HG03066 (cell line): ENCODE measurements around the gene USP17L12.
"Not testable (repeated sequence)": the region's sequence is repeated elsewhere in the genome, so short reads cannot be mapped to it uniquely, and the experiment has no call there.

Experiments used
- ATAC-seq: cut with Tn5 transposase; IDR thresholded peaks from one replicate; pipeline ENCODE4 v1.9.1; 2021; ENCODE audit warnings: low read depth; ENCODE audit not compliant: unreplicated experiment

The USP17L12 gene, protein sequence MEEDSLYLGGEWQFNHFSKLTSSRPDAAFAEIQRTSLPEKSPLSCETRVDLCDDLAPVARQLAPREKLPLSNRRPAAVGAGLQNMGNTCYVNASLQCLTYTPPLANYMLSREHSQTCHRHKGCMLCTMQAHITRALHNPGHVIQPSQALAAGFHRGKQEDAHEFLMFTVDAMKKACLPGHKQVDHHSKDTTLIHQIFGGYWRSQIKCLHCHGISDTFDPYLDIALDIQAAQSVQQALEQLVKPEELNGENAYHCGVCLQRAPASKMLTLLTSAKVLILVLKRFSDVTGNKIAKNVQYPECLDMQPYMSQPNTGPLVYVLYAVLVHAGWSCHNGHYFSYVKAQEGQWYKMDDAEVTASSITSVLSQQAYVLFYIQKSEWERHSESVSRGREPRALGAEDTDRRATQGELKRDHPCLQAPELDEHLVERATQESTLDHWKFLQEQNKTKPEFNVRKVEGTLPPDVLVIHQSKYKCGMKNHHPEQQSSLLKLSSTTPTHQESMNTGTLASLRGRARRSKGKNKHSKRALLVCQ

DNA sequence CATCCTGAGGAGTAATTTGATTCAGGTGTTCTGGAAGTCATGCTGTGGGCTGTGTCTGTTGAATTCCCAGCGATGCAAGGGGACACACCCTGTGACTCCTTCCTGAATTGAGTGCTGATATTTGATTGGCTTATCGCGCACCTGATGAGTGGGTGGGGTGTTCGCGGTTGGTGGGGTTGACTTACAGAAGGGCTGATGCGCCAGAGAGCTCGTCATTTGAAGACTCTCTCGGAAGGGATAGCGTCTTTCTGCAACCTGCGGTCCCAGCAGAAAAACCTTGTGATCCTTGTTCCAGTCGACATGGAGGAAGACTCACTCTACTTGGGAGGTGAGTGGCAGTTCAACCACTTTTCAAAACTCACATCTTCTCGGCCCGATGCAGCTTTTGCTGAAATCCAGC is at the start of gene USP17L12:
Gene USP17L12 (plus strand): TSS at position 301 of the 400 bp plus-strand sequence. CDS start 0 bp downstream, at position 301.
- ATAC-seq, result not testable (repeated sequence)

DNA sequence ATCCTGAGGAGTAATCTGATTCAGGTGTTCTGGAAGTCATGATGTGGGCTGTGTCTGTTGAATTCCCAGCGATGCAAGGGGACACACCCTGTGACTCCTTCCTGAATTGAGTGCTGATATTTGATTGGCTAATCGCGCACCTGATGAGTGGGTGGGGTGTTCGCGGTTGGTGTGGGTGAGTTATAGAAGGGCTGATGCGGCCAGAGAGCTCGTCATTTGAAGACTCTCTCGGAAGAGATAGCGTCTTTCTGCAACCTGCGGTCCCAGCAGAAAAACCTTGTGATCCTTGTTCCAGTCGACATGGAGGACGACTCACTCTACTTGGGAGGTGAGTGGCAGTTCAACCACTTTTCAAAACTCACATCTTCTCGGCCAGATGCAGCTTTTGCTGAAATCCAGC is 9.6 kb upstream of the USP17L12 start, which contains the start of gene USP17L10:
Gene USP17L10 (plus strand): TSS at position 301 of the 400 bp plus-strand sequence. CDS start 0 bp downstream, at position 301.
- not testable (repeated sequence) for ATAC-seq

DNA sequence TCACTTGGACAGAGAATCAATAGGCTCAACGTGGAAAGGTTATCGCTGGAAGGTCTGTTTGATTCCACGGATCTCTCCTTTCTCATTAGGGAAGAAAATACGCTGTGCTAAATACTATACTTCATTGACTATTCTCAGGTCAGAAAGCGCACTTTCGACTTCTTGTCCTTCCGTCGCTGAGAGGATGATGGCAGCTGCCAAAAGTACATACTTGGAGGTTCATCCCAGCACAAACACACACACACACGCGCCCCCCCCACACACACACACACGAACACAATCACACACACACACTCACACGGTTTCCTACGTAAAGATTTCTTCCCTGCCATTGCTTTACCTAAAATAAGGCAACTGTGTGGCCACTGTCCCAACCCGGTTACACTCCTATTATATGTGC is 5.3 kb upstream of the USP17L12 start:
- ATAC-seq, result not testable (repeated sequence)

DNA sequence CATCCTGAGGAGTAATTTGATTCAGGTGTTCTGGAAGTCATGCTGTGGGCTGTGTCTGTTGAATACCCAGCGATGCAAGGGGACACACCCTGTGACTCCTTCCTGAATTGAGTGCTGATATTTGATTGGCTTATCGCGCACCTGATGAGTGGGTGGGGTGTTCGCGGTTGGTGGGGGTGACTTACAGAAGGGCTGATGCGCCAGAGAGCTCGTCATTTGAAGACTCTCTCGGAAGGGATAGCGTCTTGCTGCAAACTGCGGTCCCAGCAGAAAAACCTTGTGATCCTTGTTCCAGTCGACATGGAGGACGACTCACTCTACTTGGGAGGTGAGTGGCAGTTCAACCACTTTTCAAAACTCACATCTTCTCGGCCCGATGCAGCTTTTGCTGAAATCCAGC is 4.8 kb upstream of the USP17L12 start, which contains the start of gene USP17L11:
Gene USP17L11 (plus strand): TSS at position 301 of the 400 bp plus-strand sequence. CDS start 0 bp downstream, at position 301.
- not testable (repeated sequence) for ATAC-seq

DNA sequence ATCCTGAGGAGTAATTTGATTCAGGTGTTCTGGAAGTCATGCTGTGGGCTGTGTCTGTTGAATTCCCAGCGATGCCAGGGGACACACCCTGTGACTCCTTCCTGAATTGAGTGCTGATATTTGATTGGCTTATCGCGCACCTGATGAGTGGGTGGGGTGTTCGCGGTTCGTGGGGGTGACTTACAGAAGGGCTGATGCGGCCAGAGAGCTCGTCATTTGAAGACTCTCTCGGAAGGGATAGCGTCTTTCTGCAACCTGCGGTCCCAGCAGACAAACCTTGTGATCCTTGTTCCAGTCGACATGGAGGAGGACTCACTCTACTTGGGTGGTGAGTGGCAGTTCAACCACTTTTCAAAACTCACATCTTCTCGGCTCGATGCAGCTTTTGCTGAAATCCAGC is 4.6 kb downstream of the USP17L12 start, which contains the start of gene USP17L13:
Gene USP17L13 (plus strand): TSS at position 301 of the 400 bp plus-strand sequence. CDS start 0 bp downstream, at position 301.
- ATAC-seq, result not testable (repeated sequence)

DNA sequence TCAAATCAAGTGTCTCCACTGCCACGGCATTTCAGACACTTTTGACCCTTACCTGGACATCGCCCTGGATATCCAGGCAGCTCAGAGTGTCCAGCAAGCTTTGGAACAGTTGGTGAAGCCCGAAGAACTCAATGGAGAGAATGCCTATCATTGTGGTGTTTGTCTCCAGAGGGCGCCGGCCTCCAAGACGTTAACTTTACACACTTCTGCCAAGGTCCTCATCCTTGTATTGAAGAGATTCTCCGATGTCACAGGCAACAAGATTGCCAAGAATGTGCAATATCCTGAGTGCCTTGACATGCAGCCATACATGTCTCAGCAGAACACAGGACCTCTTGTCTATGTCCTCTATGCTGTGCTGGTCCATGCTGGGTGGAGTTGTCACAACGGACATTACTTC is 10.3 kb downstream of the USP17L12 start:
- not testable (repeated sequence) for ATAC-seq

DNA sequence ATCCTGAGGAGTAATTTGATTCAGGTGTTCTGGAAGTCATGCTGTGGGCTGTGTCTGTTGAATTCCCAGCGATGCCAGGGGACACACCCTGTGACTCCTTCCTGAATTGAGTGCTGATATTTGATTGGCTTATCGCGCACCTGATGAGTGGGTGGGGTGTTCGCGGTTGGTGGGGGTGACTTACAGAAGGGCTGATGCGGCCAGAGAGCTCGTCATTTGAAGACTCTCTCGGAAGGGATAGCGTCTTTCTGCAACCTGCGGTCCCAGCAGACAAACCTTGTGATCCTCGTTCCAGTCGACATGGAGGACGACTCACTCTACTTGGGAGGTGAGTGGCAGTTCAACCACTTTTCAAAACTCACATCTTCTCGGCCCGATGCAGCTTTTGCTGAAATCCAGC is 14.1 kb downstream of the USP17L12 start, which contains the start of gene USP17L15:
Gene USP17L15 (plus strand): TSS at position 301 of the 400 bp plus-strand sequence. CDS start 0 bp downstream, at position 301.
- ATAC-seq, result not testable (repeated sequence)

DNA sequence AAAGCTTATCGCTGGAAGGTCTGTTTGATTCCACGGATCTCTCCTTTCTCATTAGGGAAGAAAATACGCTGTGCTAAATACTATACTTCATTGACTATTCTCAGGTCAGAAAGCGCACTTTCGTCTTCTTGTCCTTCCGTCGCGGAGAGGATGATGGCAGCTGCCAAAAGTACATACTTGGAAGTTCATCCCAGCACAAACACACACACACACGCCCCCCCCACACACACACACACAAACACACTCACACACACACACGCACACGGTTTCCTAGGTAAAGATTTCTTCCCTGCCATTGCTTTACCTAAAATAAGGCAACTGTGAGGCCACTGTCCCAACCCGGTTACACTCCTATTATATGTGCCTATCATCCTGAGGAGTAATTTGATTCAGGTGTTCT is 18.5 kb downstream of the USP17L12 start:
- not testable (repeated sequence) for ATAC-seq

DNA sequence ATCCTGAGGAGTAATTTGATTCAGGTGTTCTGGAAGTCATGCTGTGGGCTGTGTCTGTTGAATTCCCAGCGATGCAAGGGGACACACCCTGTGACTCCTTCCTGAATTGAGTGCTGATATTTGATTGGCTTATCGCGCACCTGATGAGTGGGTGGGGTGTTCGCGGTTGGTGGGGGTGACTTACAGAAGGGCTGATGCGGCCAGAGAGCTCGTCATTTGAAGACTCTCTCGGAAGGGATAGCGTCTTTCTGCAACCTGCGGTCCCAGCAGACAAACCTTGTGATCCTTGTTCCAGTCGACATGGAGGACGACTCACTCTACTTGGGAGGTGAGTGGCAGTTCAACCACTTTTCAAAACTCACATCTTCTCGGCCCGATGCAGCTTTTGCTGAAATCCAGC is 23.6 kb downstream of the USP17L12 start, which contains the start of gene USP17L17:
Gene USP17L17 (plus strand): TSS at position 301 of the 400 bp plus-strand sequence. CDS start 0 bp downstream, at position 301.
- ATAC-seq, result not testable (repeated sequence)

DNA sequence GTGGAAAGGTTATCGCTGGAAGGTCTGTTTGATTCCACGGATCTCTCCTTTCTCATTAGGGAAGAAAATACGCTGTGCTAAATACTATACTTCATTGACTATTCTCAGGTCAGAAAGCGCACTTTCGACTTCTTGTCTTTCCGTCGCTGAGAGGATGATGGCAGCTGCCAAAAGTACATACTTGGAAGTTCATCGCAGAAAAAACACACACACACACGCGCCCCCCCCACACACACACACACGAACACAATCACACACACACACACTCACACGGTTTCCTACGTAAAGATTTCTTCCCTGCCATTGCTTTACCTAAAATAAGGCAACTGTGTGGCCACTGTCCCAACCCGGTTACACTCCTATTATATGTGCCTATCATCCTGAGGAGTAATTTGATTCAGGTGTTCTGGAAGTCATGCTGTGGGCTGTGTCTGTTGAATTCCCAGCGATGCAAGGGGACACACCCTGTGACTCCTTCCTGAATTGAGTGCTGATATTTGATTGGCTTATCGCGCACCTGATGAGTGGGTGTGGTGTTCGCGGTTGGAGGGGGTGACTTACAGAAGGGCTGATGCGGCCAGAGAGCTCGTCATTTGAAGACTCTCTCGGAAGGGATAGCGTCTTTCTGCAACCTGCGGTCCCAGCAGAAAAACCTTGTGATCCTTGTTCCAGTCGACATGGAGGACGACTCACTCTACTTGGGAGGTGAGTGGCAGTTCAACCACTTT is 28.2 kb downstream of the USP17L12 start, which contains the start of gene USP17L18:
Gene USP17L18 (plus strand): TSS at position 678 of the 728 bp plus-strand sequence. CDS start 0 bp downstream, at position 678.
- not testable (repeated sequence) for ATAC-seq

DNA sequence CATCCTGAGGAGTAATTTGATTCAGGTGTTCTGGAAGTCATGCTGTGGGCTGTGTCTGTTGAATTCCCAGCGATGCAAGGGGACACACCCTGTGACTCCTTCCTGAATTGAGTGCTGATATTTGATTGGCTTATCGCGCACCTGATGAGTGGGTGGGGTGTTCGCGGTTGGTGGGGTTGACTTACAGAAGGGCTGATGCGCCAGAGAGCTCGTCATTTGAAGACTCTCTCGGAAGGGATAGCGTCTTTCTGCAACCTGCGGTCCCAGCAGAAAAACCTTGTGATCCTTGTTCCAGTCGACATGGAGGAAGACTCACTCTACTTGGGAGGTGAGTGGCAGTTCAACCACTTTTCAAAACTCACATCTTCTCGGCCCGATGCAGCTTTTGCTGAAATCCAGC is 33.1 kb downstream of the USP17L12 start, which contains the start of gene USP17L19:
Gene USP17L19 (plus strand): TSS at position 301 of the 400 bp plus-strand sequence. CDS start 0 bp downstream, at position 301.
- ATAC-seq, result not testable (repeated sequence)

DNA sequence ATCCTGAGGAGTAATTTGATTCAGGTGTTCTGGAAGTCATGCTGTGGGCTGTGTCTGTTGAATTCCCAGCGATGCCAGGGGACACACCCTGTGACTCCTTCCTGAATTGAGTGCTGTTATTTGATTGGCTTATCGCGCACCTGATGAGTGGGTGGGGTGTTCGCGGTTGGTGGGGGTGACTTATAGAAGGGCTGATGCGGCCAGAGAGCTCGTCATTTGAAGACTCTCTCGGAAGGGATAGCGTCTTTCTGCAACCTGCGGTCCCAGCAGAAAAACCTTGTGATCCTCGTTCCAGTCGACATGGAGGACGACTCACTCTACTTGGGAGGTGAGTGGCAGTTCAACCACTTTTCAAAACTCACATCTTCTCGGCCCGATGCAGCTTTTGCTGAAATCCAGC is 37.9 kb downstream of the USP17L12 start, which contains the start of gene USP17L20:
Gene USP17L20 (plus strand): TSS at position 301 of the 400 bp plus-strand sequence. CDS start 0 bp downstream, at position 301.
- ATAC-seq, result not testable (repeated sequence)

DNA sequence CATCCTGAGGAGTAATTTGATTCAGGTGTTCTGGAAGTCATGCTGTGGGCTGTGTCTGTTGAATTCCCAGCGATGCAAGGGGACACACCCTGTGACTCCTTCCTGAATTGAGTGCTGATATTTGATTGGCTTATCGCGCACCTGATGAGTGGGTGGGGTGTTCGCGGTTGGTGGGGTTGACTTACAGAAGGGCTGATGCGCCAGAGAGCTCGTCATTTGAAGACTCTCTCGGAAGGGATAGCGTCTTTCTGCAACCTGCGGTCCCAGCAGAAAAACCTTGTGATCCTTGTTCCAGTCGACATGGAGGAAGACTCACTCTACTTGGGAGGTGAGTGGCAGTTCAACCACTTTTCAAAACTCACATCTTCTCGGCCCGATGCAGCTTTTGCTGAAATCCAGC is 42.6 kb downstream of the USP17L12 start, which contains the start of gene USP17L21:
Gene USP17L21 (plus strand): TSS at position 301 of the 400 bp plus-strand sequence. CDS start 0 bp downstream, at position 301.
- ATAC-seq, result not testable (repeated sequence)

DNA sequence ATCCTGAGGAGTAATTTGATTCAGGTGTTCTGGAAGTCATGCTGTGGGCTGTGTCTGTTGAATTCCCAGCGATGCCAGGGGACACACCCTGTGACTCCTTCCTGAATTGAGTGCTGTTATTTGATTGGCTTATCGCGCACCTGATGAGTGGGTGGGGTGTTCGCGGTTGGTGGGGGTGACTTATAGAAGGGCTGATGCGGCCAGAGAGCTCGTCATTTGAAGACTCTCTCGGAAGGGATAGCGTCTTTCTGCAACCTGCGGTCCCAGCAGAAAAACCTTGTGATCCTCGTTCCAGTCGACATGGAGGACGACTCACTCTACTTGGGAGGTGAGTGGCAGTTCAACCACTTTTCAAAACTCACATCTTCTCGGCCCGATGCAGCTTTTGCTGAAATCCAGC is 47.4 kb downstream of the USP17L12 start, which contains the start of gene USP17L22:
Gene USP17L22 (plus strand): TSS at position 301 of the 400 bp plus-strand sequence. CDS start 0 bp downstream, at position 301.
- ATAC-seq, result not testable (repeated sequence)
